SJCRH30 (cell line): ENCODE results near the gene AGBL3. TPM values are rescaled to one million over a fixed set of nuclear protein-coding genes. Genes with fewer than 3 reads are reported as not detected.

Source experiments
- DNase-seq, 2 experiments: peaks; one replicate each; pipeline ENCODE4 v3.0.0-alpha.2; 2015 to 2020
- H3K27ac ChIP-seq: fragments of 250-450 bp; sonication (Bioruptor Pico); 2 replicates; pipeline ENCODE4 v1.5.1; 2020; ENCODE audit warnings: mild to moderate bottlenecking, moderate library complexity
- H3K27me3 ChIP-seq: fragments of 250-450 bp; sonication (Bioruptor Pico); 2 replicates; pipeline ENCODE4 v1.5.1; 2020; ENCODE audit warnings: mild to moderate bottlenecking, moderate library complexity
- H3K36me3 ChIP-seq: fragments of 250-450 bp; sonication (Bioruptor Pico); 2 replicates; pipeline ENCODE4 v1.5.1; 2020; ENCODE audit warnings: mild to moderate bottlenecking, moderate library complexity
- H3K4me1 ChIP-seq: fragments of 250-450 bp; sonication (Bioruptor Pico); 2 replicates; pipeline ENCODE4 v1.5.1; 2020; ENCODE audit warnings: mild to moderate bottlenecking, moderate library complexity
- H3K4me3 ChIP-seq: fragments of 250-450 bp; sonication (Bioruptor Pico); 2 replicates; pipeline ENCODE4 v1.5.1; 2020; ENCODE audit warnings: mild to moderate bottlenecking, moderate library complexity
- H3K9me3 ChIP-seq: fragments of 250-450 bp; sonication (Bioruptor Pico); replicated peaks from 2 replicates; pipeline ENCODE4 v1.5.1; 2020; ENCODE audit warnings: mild to moderate bottlenecking, moderate library complexity
- total RNA-seq: library from RNA; depleted of rRNA; stranded (reverse); fragments of >200 nt; shearing (Covaris generic); gene quantifications from 2 replicates; pipeline ENCODE4 v1.2.3, GENCODE V29; 2014

The AGBL3 gene
- total RNA-seq, 1 experiment from 2014 or later: 2.5 TPM

- Histone ChIP-seq H3K4me3 (no peak overlapping the region), H3K9me3 (no peaks in the 10 kb centered on the region), H3K36me3 (no peaks in the 10 kb centered on the region), H3K4me1 (no peaks in the 10 kb centered on the region), H3K27ac (no peak overlapping the region), H3K27me3 (peaks cover 5% of the 10 kb centered on the region; the same call in 1 of the 2 replicates)
- no peak for DNase-seq
These were observed 91.3 kb downstream of the AGBL3 start for GRCh38 chr7:135077642-135078041.

GRCh38 chr7:135078051-135078450, 91.7 kb downstream of the AGBL3 start:
- Histone ChIP-seq H3K27ac (no peak overlapping the region), H3K27me3 (peaks cover 5% of the 10 kb centered on the region; the same call in 1 of the 2 replicates), H3K4me1 (no peaks in the 10 kb centered on the region), H3K9me3 (no peaks in the 10 kb centered on the region), H3K4me3 (no peak overlapping the region), H3K36me3 (no peaks in the 10 kb centered on the region)
- no peak for DNase-seq

- H3K4me1 ChIP-seq: no peaks in the 10 kb centered on the region
- DNase-seq: no peak
- peaks cover 5% of the 10 kb centered on the region; the same call in 1 of the 2 replicates for H3K27me3 ChIP-seq
- H3K4me3 ChIP-seq: no peak overlapping the region
- no peak overlapping the region for H3K27ac ChIP-seq
- no peaks in the 10 kb centered on the region for H3K36me3 ChIP-seq
- no peaks in the 10 kb centered on the region for H3K9me3 ChIP-seq
These were observed 92.8 kb downstream of the AGBL3 start for GRCh38 chr7:135079068-135079467.

DNA sequence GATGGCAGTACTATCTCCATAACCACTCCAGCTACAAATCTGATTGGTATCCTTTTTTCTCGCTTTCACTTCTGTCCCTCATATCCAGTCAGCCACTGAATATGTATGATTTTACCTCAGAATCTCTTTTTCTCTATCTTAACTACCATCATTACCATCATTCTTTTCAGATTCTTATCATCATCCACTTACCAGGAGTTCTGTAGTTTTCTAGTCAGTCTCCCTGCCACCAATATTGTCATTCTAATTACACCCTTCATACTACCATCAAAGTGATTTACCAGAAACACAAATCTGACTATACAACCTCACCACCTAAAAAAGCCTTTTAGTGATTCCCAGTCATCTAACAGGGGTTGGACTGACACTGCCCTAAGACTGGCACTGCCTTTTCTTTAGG, 96.7 kb downstream of the AGBL3 start:
- Histone ChIP-seq H3K27ac (no peak overlapping the region), H3K36me3 (no peaks in the 10 kb centered on the region), H3K27me3 (peaks cover 5% of the 10 kb centered on the region; the same call in 1 of the 2 replicates), H3K4me1 (no peaks in the 10 kb centered on the region), H3K4me3 (no peak overlapping the region), H3K9me3 (no peaks in the 10 kb centered on the region)
- no peak for DNase-seq

DNA sequence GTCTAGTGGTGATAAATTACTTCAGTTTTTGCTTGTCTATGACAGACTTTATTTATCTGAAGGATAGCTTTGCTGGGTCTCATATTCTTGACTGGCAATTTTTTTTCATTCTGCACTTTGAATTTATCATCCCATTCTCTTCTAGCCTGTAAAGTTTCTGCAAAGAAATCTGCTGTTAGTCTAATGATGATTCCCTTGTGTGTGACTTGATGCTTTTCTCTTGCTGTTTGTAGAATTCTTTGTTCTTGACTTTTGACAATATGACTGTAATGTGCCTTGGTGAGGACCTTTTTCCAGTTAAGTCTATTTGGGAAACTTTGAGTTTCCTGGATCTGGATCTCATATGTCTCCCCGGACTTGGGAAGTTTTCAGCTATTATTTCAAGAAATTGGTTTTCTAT, 102.3 kb downstream of the AGBL3 start:
- no peak overlapping the region for H3K4me3 ChIP-seq
- DNase-seq: no peak
- H3K36me3 ChIP-seq: no peaks in the 10 kb centered on the region
- H3K27me3 ChIP-seq: no peaks in the 10 kb centered on the region
- H3K9me3 ChIP-seq: no peaks in the 10 kb centered on the region
- H3K4me1 ChIP-seq: no peaks in the 10 kb centered on the region
- H3K27ac ChIP-seq: no peak overlapping the region

DNA sequence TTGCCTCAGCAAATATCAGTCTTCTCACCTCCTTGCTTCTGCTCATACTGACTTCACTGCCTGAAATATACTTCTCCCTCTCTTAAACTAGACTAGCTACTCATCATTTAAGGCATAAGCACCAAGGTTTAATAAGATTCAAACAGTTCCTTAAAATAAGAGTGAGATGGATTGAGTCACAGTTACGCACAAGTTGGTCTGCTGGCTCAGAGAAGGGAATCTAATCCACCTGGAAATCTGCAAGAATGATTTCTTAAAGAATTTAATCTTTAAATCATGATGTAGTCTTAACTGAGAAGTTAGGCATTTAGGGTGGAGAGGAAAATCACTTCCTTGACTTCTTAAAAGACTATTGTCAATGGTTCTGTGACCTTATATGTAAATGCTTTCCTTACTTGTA, 105.4 kb downstream of the AGBL3 start:
- H3K36me3 ChIP-seq: no peaks in the 10 kb centered on the region
- H3K9me3 ChIP-seq: no peaks in the 10 kb centered on the region
- H3K4me3 ChIP-seq: no peak overlapping the region
- no peaks in the 10 kb centered on the region for H3K27me3 ChIP-seq
- no peak overlapping the region for H3K27ac ChIP-seq
- H3K4me1 ChIP-seq: no peaks in the 10 kb centered on the region
- DNase-seq: no peak

- Histone ChIP-seq H3K4me1 (no peaks in the 10 kb centered on the region), H3K4me3 (no peak overlapping the region), H3K9me3 (no peaks in the 10 kb centered on the region), H3K27ac (no peak overlapping the region), H3K27me3 (no peaks in the 10 kb centered on the region), H3K36me3 (no peaks in the 10 kb centered on the region)
- DNase-seq: no peak
These were observed 108.3 kb downstream of the AGBL3 start for GRCh38 chr7:135094472-135095237.

- no peak overlapping the region for H3K27ac ChIP-seq
These were observed 109.1 kb downstream of the AGBL3 start for GRCh38 chr7:135095450-135095849.

DNA sequence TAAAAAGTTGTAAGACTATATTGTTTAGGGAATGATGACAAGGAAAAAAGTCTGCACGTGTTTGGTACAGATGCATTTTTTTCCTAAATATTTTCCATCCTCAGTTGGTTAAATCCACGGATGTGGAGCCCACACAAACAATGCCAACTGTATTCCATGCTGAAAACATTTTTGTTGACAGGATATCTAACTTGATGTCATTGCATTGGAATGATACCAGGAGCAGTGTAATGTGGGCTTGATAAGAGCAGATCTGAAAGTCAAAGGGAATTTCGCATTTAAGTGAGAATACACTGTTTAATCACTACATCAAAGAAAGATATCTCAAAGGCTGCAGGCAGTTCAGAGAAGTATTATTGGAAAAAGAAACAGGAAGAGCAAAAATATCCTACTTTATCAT, 112.1 kb downstream of the AGBL3 start:
- no peak overlapping the region for H3K4me3 ChIP-seq
- H3K27ac ChIP-seq: no peak overlapping the region
- H3K9me3 ChIP-seq: no peaks in the 10 kb centered on the region
- no peak for DNase-seq
- no peaks in the 10 kb centered on the region for H3K27me3 ChIP-seq
- no peaks in the 10 kb centered on the region for H3K36me3 ChIP-seq
- H3K4me1 ChIP-seq: no peaks in the 10 kb centered on the region

More at GRCh38 chr7:135095450-135095849, 109.1 kb downstream of the AGBL3 start:
- Histone ChIP-seq H3K36me3 (no peaks in the 10 kb centered on the region), H3K4me3 (no peak overlapping the region), H3K27me3 (no peaks in the 10 kb centered on the region), H3K9me3 (no peaks in the 10 kb centered on the region), H3K4me1 (no peaks in the 10 kb centered on the region)
- DNase-seq: no peak

DNA sequence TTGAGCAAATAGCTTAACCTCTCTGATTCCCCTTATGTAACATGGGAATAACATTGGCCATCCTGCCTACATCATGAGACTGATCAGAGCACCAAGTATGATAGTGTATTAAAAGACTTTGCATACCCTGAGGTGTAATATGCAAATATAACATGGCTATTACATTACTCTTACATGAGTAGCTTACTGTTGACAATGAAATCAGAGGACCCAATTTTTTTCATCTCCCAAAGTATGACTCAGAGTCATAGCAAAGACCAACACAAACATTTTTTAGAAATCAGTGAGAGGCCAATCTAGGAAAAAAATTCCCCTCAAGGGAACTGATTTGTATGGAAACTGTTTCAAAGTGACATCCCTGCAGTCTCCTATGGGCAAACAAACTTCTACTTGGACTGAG, 114.5 kb downstream of the AGBL3 start:
- no peak for DNase-seq
- no peaks in the 10 kb centered on the region for H3K36me3 ChIP-seq
- H3K9me3 ChIP-seq: no peaks in the 10 kb centered on the region
- H3K4me1 ChIP-seq: no peaks in the 10 kb centered on the region
- no peak overlapping the region for H3K4me3 ChIP-seq
- no peak overlapping the region for H3K27ac ChIP-seq
- no peaks in the 10 kb centered on the region for H3K27me3 ChIP-seq

GRCh38 chr7:135102372-135102771, 116.1 kb downstream of the AGBL3 start:
- Histone ChIP-seq H3K36me3 (no peaks in the 10 kb centered on the region), H3K4me3 (no peak overlapping the region)

GRCh38 chr7:135109562-135109961, 123.3 kb downstream of the AGBL3 start:
- Histone ChIP-seq H3K27ac (no peak overlapping the region), H3K4me3 (no peak overlapping the region), H3K27me3 (no peaks in the 10 kb centered on the region), H3K9me3 (no peaks in the 10 kb centered on the region), H3K4me1 (no peaks in the 10 kb centered on the region), H3K36me3 (no peaks in the 10 kb centered on the region)
- no peak for DNase-seq

More at GRCh38 chr7:135102372-135102771, 116.1 kb downstream of the AGBL3 start:
- Histone ChIP-seq H3K27me3 (no peaks in the 10 kb centered on the region), H3K27ac (no peak overlapping the region), H3K4me1 (no peaks in the 10 kb centered on the region), H3K9me3 (no peaks in the 10 kb centered on the region)
- DNase-seq: no peak

DNA sequence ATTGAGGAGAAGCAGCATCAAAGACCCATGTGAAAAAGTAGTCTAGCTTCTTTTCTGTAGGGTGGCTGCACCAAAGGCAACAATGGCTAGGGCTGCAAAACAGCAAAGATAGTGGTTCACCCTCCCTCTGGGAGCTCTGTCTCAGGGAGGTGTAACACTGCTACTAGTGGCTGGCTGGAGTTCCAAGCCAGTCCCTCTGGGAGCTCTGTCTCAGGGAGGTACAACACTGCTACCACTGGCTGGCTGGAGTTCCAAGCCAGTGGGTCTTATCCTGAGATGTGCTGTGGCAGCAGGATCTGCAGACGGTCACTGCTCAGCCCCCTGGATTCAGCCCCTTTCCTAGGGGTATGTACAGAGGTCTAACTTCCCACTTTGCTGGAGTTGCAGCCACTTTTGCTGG, 123.7 kb downstream of the AGBL3 start:
- no peak overlapping the region for H3K4me3 ChIP-seq
- no peaks in the 10 kb centered on the region for H3K36me3 ChIP-seq
- no peak for DNase-seq
- no peak overlapping the region for H3K27ac ChIP-seq
- H3K27me3 ChIP-seq: no peaks in the 10 kb centered on the region
- H3K4me1 ChIP-seq: no peaks in the 10 kb centered on the region
- H3K9me3 ChIP-seq: no peaks in the 10 kb centered on the region

DNA sequence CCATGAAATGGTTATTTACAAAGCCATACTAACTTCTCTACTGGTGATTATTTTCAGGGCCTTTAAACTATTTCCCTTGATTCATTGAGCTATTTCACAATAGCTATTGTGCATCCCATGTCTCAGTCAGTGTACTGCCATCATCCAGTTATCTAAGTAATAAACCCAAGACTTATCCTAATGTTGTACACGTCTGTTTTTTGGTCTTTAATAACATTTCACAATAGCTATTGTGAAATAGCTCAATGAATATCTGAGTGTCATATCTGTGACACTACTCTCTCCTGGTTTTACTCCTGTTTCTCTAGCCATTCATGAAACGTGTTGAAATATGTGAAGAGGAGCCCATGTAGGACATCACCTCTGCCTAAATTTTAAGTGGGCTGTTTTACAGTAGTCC, 125.1 kb downstream of the AGBL3 start:
- H3K27ac ChIP-seq: no peak overlapping the region
- no peak for DNase-seq
- no peaks in the 10 kb centered on the region for H3K36me3 ChIP-seq
- no peaks in the 10 kb centered on the region for H3K9me3 ChIP-seq
- no peak overlapping the region for H3K4me3 ChIP-seq
- H3K4me1 ChIP-seq: no peaks in the 10 kb centered on the region
- H3K27me3 ChIP-seq: no peaks in the 10 kb centered on the region

- H3K9me3 ChIP-seq: no peaks in the 10 kb centered on the region
- no peaks in the 10 kb centered on the region for H3K4me1 ChIP-seq
- H3K36me3 ChIP-seq: no peaks in the 10 kb centered on the region
- no peak overlapping the region for H3K27ac ChIP-seq
- H3K27me3 ChIP-seq: no peaks in the 10 kb centered on the region
- no peak overlapping the region for H3K4me3 ChIP-seq
- no peak for DNase-seq
These were observed 128.3 kb downstream of the AGBL3 start for GRCh38 chr7:135114622-135115021.

GRCh38 chr7:135117096-135117495, 130.8 kb downstream of the AGBL3 start:
- H3K27me3 ChIP-seq: no peaks in the 10 kb centered on the region
- no peak for DNase-seq
- H3K27ac ChIP-seq: no peak overlapping the region
- H3K4me3 ChIP-seq: no peak overlapping the region
- no peaks in the 10 kb centered on the region for H3K36me3 ChIP-seq
- no peaks in the 10 kb centered on the region for H3K4me1 ChIP-seq
- no peaks in the 10 kb centered on the region for H3K9me3 ChIP-seq
